GDM1 (cell line): ENCODE data around the gene MPZL3.

Experiments used
- DNase-seq: peaks from one replicate; lab custom pipeline; 2025; lab: John Stamatoyannopoulos, UW

The MPZL3 gene

GRCh38 chr11:118264569-118265465 is 12.7 kb upstream of the MPZL3 start:
- no peak for DNase-seq

GRCh38 chr11:118263695-118264568 is 11.8 kb upstream of the MPZL3 start, which contains the start of gene MPZL2:
Gene MPZL2 (minus strand): TSS chr11:118264297. CDS start chr11:118264153, 144 bp downstream.
- no peak for DNase-seq

DNA sequence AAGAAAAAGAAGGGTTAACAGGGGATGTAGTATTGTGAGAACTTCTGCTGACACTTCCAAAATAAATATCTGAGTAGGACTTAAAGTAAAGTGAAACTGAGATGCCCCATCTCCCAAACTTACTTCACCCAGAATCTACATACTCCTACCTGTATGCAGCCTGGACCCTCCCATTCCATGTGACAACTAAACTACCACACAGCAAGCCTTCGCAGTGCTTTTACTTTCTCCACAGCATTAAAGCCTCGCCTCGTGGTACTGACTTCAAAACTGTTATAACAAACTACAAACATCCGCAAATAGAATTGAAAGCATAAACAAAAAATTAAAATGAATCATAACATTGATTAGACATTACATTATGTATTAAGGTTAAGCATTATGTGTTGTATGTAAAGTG is 10.9 kb upstream of the MPZL3 start:
- no peak for DNase-seq

DNA sequence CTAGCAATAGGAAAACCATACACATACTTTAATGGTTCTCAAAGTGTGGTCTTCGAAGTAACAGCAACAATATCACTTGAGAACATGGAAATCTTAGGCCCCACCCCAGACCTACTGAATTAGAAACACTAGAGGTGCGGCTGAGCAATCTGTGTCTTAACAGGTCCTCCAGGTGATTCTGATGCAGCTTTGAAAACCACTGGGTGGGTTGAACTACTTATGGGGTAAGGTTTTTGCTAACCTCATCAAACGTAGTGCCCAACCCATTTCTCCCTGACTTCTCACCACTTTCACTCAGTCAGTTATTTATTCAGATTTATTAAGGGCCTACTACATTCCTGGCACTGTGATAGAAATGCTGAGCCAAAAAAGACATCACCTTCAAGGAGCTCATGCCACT is 8.2 kb upstream of the MPZL3 start:
- no peak for DNase-seq

- no peak for DNase-seq
Measured at GRCh38 chr11:118259138-118259537, 7.0 kb upstream of the MPZL3 start.

- no peak for DNase-seq
Measured at GRCh38 chr11:118258410-118258809, 6.2 kb upstream of the MPZL3 start.

DNA sequence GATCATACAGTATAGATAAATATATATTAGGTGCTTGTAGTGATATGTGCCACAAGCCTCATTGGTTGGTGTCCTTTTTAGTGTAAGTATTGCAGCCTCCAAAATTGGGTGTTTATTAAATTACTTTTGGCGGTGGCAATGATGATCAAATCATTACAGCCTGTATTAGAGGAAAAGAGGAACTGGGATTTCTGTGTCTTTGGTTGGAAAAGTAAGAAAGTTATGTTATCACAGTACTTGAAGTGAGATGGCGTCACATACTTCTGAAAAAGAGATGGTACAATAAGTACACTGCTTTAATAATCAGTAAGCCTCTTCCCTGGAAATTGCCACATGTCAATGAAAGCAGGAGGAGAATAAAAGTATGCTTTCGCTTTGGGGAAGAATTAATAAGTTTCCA is 523 bp upstream of the MPZL3 start:
- DNase-seq = no peak

DNA sequence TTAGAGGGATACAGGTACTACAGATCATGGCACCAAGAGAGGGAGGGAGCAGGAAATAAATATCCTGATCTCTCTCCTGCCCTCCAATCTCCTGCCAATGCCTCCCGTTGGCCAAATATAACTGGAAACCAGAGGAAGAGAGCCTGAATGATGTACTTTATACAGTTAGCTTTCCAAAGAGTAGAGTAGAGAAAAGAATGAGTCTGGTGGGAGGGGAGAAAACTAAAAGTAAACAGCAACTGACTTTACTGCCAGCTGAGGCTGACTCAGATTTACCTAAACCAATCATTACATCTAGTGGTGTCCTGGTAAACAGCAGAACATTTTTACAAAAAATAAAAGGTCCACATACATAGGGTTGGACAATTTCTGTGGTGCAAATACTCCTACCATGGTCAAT is 5.1 kb downstream of the MPZL3 start:
- no peak for DNase-seq

- DNase-seq = no peak
Measured at GRCh38 chr11:118245936-118246562, 6.1 kb downstream of the MPZL3 start.

DNA sequence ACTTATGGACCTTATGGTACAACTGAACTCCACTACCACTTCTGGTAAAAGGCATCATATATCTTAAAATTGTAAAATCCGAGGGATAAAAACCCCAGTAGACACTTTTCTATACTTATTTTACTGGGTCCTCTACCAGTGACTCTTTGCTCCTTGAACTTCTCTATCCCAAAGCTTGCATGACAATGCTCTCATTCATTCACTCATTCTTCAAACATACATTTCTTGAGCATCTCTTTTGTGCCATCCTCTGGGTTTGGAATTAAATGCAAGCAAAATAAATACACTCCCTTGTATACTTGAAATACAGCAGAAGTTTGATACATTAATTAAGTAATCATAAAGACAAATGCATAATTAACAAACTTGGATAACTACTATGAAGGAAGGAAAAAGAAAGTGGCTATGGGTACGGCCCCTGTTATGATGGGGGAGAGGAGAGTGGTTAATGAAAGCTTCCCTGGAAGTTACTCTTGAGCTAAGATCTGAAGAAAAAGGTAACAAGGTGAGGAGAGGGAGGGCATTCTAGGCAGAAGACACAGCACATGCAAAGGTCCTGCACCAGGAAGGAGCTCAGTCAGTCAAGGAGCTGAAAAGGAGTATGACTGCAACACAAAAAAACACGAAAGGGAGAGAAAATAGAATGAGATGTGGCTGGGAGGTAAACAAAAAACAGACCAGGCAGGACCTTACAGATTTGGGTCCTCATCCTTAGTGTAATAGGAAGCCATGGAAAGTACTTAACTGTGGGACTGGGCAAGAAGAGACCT is 8.0 kb downstream of the MPZL3 start:
- no peak for DNase-seq

DNA sequence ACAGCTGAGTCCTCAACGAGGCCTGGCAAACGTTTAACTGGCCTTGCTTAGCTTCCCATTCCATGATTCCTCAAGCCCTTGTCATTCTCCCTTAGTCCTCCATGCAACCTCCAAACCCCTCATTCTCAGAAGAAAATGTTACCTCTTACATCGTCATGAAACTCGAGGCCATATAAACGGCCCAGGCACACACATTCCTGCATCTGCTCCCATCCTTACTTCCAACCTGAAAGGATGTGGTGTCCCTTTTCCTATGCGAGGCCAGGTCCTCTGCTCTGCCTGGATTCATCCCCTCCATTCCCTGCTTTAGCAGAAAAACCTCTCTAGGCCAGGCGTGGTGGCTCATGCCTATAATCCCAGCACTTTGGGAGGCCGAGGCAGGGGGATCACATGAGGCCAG is 9.0 kb downstream of the MPZL3 start:
- DNase-seq = no peak

- no peak for DNase-seq
Measured at GRCh38 chr11:118241764-118242098, 10.4 kb downstream of the MPZL3 start.

DNA sequence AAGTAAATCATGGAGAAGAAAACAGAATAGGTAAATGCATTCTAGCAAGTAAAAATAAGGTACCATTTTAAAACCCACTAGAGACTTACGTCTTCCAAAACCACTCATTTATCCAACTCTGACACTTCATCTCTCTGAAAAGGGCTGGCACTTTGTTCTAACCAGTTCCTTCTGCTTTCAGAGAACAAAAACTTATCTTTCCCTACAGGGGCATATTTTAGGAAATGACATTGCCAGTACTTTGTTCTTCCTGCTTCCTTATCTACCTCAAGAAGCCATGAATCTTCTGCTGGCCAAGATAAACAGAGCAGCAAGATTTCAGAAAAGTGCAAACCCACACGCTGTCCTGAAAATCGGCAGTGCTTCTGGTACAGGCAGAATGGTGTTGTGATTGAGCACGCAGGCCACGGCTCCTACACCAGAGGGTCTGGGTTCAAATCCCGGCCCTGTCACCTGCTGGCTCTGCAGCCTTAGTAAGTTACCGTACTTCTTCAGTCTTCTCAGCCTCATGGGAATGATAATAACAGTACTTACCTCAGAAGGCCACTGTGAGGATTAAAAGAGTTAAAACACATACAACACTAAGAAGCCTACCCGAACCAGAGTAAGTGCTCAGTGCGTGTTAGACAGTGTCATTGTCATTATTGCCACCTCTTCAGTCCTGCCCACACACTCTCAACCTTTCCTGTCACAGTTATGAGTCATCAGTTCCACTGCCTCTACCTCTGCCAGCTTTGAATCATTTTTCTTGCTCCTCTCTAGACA is 11.0 kb downstream of the MPZL3 start:
- peak; percentile 91 for DNase-seq

GRCh38 chr11:118239509-118240205 is 12.5 kb downstream of the MPZL3 start:
- DNase-seq = no peak

DNA sequence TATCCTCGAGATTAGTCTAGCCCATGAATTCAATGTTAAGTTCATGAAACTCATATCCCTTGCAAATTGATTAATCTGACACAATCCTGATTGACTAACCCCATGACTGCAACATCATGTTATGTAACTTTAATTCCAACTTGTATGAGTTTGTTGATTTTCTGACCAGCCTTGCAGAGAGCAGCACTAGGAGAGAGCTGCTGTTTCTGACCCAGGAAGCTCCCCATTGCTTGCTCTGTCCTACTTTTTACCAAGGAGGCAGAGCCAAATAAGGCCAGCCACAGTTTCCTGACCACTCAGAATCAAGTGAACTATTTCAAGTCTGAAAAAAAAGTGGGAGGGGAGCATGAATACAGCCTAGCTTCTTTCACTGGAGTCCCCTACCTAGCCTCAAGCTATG is 13.2 kb downstream of the MPZL3 start:
- DNase-seq = peak; percentile 15

GRCh38 chr11:118238421-118238820 is 13.7 kb downstream of the MPZL3 start:
- DNase-seq = no peak

GRCh38 chr11:118236170-118236569 is 16.0 kb downstream of the MPZL3 start:
- DNase-seq = no peak

DNA sequence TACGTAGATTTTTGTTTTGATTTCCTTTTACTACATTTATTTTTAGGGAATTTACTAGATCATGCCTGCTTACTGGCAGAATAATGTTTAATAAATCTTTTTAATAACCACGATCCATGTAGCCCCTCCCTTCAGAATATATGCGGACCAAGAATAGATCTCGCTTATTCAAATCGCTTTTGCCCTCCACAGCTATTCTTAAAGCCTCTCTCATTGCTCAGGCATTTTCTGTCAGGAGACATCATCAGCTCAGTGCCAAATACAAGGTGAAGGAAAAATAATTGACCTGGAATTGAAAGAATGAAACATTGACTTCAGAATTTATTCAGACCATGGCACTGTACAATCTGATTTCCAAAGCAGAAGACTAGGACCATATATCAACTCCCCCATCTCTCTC is 17.3 kb downstream of the MPZL3 start:
- DNase-seq = no peak

- DNase-seq = no peak
Measured at GRCh38 chr11:118233850-118234249, 18.3 kb downstream of the MPZL3 start.

- no peak for DNase-seq
Measured at GRCh38 chr11:118233377-118233776, 18.8 kb downstream of the MPZL3 start.
